Kidney epithelial cell (primary cell): ENCODE measurements around the gene KCNMB1. TPM values are rescaled to one million over a fixed set of nuclear protein-coding genes. Genes with fewer than 3 reads are reported as not detected.

Source experiments
- DNase-seq: peaks from one replicate; pipeline ENCODE4 v3.0.0-alpha.2; 2010; ENCODE audit warnings: low read depth
- H3K27me3 ChIP-seq: 2 replicates; pipeline ENCODE4 v1.6.0; 2011; ENCODE audit warnings: low read length; ENCODE audit not compliant: control insufficient read depth, insufficient read depth
- H3K36me3 ChIP-seq: 2 replicates; pipeline ENCODE4 v1.5.1; 2011; ENCODE audit warnings: low read length; ENCODE audit not compliant: control insufficient read depth, insufficient read depth
- H3K4me3 ChIP-seq: 2 replicates; pipeline ENCODE4 v1.5.1; 2011; ENCODE audit warnings: low read depth, mild to moderate bottlenecking, control low read depth, low read length
- CTCF ChIP-seq: IDR thresholded peaks from 2 replicates; pipeline ENCODE4 v1.5.1; 2011; ENCODE audit warnings: mild to moderate bottlenecking, moderate library complexity, low read length, control low read depth, inconsistent platforms; ENCODE audit not compliant: insufficient read depth, poor library complexity, severe bottlenecking
- total RNA-seq: library from RNA; depleted of rRNA; stranded (reverse); fragments of >200 nt; gene quantifications from 2 replicates; pipeline ENCODE4 v1.2.3, GENCODE V29; 2015

The KCNMB1 gene
- total RNA-seq, 1 donor from 2014 or later = 0.04 TPM

- peak; percentile 74 for TF ChIP-seq CTCF
- Histone ChIP-seq H3K27me3 (peaks cover 8% of the 10 kb centered on the region), H3K4me3 (no peak overlapping the region), H3K36me3 (no peaks in the 10 kb centered on the region)
- peak; percentile 50 for DNase-seq
Observed at GRCh38 chr5:170420806-170421412, 31.7 kb upstream of the KCNMB1 start.

- no peak for DNase-seq
- H3K4me3 ChIP-seq = no peak overlapping the region
- peaks cover 10% of the 10 kb centered on the region for H3K27me3 ChIP-seq
- TF ChIP-seq CTCF = no peak
- H3K36me3 ChIP-seq = no peaks in the 10 kb centered on the region
Observed at GRCh38 chr5:170419643-170420042, 30.5 kb upstream of the KCNMB1 start.

- peaks cover 10% of the 10 kb centered on the region for H3K27me3 ChIP-seq
- no peak for TF ChIP-seq CTCF
- DNase-seq = no peak
- H3K4me3 ChIP-seq = no peak overlapping the region
- no peaks in the 10 kb centered on the region for H3K36me3 ChIP-seq
Observed at GRCh38 chr5:170418736-170419135, 29.6 kb upstream of the KCNMB1 start.

GRCh38 chr5:170416526-170416925, 27.4 kb upstream of the KCNMB1 start:
- H3K27me3 ChIP-seq = peaks cover 7% of the 10 kb centered on the region
- DNase-seq = no peak
- no peak for TF ChIP-seq CTCF

GRCh38 chr5:170414786-170415185, 25.6 kb upstream of the KCNMB1 start:
- TF ChIP-seq CTCF = no peak
- DNase-seq = no peak

More at GRCh38 chr5:170416526-170416925, 27.4 kb upstream of the KCNMB1 start:
- H3K36me3 ChIP-seq = no peaks in the 10 kb centered on the region
- H3K4me3 ChIP-seq = no peak overlapping the region

GRCh38 chr5:170413897-170414296, 24.7 kb upstream of the KCNMB1 start:
- Histone ChIP-seq H3K36me3 (no peaks in the 10 kb centered on the region), H3K27me3 (peaks cover 4% of the 10 kb centered on the region), H3K4me3 (no peak overlapping the region)
- TF ChIP-seq CTCF = no peak
- DNase-seq = no peak

More at GRCh38 chr5:170414786-170415185, 25.6 kb upstream of the KCNMB1 start:
- Histone ChIP-seq H3K4me3 (no peak overlapping the region), H3K36me3 (no peaks in the 10 kb centered on the region), H3K27me3 (peaks cover 7% of the 10 kb centered on the region)
